Spleen (tissue), 11 donors: ENCODE data around the gene PDCD4. TPM values are rescaled to one million over a fixed set of nuclear protein-coding genes. Genes with fewer than 3 reads are reported as not detected.

Source experiments
- DNase-seq: peaks from one replicate; pipeline ENCODE4 v3.0.0-alpha.2; 2020
- H3K27ac ChIP-seq, 8 donors: fragments of 200-600 bp; sonication (generic) in 7 of 8; 1 replicate in 4 of 8; 2 replicates in 4 of 8; pipeline versions ENCODE4 v1.5.0 to v1.8.0; 2016 to 2021; ENCODE audit warnings: inconsistent platforms in 4 of 8, mild to moderate bottlenecking in 4 of 8, moderate library complexity in 1 of 8
- H3K27me3 ChIP-seq, 7 donors: fragments of 200-600 bp; sonication (generic) in 6 of 7; replicated peaks in 1 of 7; 1 replicate in 4 of 7; 2 replicates in 3 of 7; pipeline versions ENCODE4 v1.5.0 to v1.8.0; 2016 to 2021; ENCODE audit warnings: inconsistent platforms in 3 of 7, mild to moderate bottlenecking in 1 of 7
- H3K36me3 ChIP-seq, 6 donors: fragments of 200-600 bp; sonication (generic) in 5 of 6; 1 replicate in 4 of 6; 2 replicates in 2 of 6; pipeline versions ENCODE4 v1.5.0 to v1.8.0; 2016 to 2021; ENCODE audit warnings: inconsistent platforms in 2 of 6
- H3K4me1 ChIP-seq, 6 donors: fragments of 200-600 bp; sonication (generic) in 5 of 6; 1 replicate in 3 of 6; 2 replicates in 3 of 6; pipeline versions ENCODE4 v1.5.0 to v1.8.0; 2016 to 2021; ENCODE audit warnings: inconsistent platforms in 3 of 6
- H3K4me3 ChIP-seq, 8 donors: fragments of 200-600 bp; sonication (generic) in 7 of 8; 1 replicate in 4 of 8; 2 replicates in 4 of 8; pipeline versions ENCODE4 v1.5.0 to v1.8.0; 2016 to 2021; ENCODE audit warnings: inconsistent platforms in 4 of 8, mild to moderate bottlenecking in 4 of 8, moderate library complexity in 2 of 8
- H3K9me3 ChIP-seq, 8 donors: fragments of 200-600 bp; sonication (generic) in 7 of 8; 1 replicate in 4 of 8; 2 replicates in 4 of 8; pipeline versions ENCODE4 v1.5.0 to v1.8.0; 2016 to 2021; ENCODE audit warnings: inconsistent platforms in 4 of 8
- CTCF ChIP-seq, 11 experiments: fragments of 200-600 bp in 7 of 11; fragments of 450-650 bp in 4 of 11; sonication (generic) in 4 of 11; IDR thresholded peaks in 8 of 11; conservative IDR thresholded peaks in 3 of 11; 1 replicate in 7 of 11; 2 replicates in 4 of 11; pipeline versions ENCODE4 v1.4.0 to v1.8.0; 2016 to 2021; ENCODE audit warnings: antibody characterized with exemption in 11 of 11, inconsistent platforms in 4 of 11, mild to moderate bottlenecking in 1 of 11
- POLR2A ChIP-seq, 3 donors: fragments of 450-650 bp; IDR thresholded peaks; one replicate each; pipeline ENCODE4 v1.5.1; 2017; ENCODE audit warnings: antibody characterized with exemption in 3 of 3, mild to moderate bottlenecking in 1 of 3
- POLR2AphosphoS5 ChIP-seq, 3 donors: sonication (generic); formaldehyde crosslinking; IDR thresholded peaks; one replicate each; pipeline ENCODE4 v1.5.1; 2017; ENCODE audit warnings: antibody characterized with exemption in 3 of 3
- WGBS, 5 donors: extraction: QIAGEN DNeasy Blood & Tissue Kit in 3 of 5; methylation state at CpG; one replicate each; pipeline versions ENCODE4 v1.1.5 to v1.1.7; 2013 to 2018; 5-methylcytosine and 5-hydroxymethylcytosine counted together
- intact Hi-C: fragments of 100-400 bp; cut with DNase I; formaldehyde crosslinking; loops from one replicate; pipeline ENCODE4 v1.15.0; 2023; ENCODE audit warnings: low total_unique reads
- polyA plus RNA-seq, 3 donors: library from polyadenylated mRNA; stranded (reverse); fragments of 200-250 nt; gene quantifications; one replicate each; pipeline ENCODE4 v1.2.1, GENCODE V29; 2013
- total RNA-seq, 7 donors: library from RNA; depleted of rRNA in 3 of 7; stranded (reverse); fragments of >200 nt in 3 of 7; fragmentation: NEBNext Ultra II Directional in 4 of 7; extraction: Animal tissue kit (Norgen Biotek cat#: 25700) in 4 of 7; gene quantifications; one replicate each; pipeline versions ENCODE4 v1.1.0 to v1.2.1, GENCODE V29; 2016 to 2021
- donor health status: healthy with polysubstance abuse.
- donor health status: DM: no; HTN: no; CAD: no; lungs with moderate emphysema.
- donor health status: DM: no; HTN: no; CAD: no.
- donor health status: Bipolar disorder and iron deficiency.
- donor health status: healthy.
- donor health status: DM: no; HTN: no; CAD: no.
- donor health status: DM: yes; HTN: yes; CAD: no.

Gene PDCD4
- total and polyA plus RNA-seq, 10 donors: 121 to 204 (median 161) TPM

DNA sequence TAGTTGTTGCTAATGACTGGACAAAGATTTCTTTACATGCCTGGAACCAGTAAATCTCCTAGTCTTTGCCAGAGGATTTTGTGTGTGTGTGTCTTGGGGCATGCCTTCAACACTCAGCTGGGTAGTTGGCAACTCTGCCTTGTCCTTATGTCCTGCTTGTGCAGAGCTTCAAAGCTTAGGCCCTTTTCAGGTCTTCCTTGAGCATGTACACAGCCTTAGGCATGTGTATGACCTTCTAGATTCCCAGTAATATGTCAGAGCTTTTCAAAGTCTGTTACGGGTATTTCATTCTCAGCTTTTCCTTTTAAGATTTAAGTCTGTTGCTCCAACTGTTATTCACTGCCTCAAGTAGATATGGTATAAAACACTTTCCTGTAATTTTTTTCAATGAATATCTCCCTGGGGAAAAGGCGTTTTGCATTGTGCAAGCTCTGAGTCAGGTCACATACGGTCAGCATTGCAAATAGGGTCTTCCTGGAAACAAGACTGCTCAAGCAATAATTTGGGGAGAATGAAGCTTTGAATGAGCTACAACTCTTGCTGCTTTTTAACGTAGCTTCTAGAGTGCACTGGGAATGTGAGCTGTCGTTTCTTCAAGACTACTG lies 73.2 kb downstream of the PDCD4 start:
- intact Hi-C loops: no loop called here
- WGBS, 5 donors: 46 to 74% (median 55%) methylated on average over 5 of the region's 5 CpGs
- peaks cover 0 to 46% (median 21%) of the 10 kb centered on the region in 6 donors for H3K4me1 ChIP-seq
- H3K4me3 ChIP-seq: no peak overlapping the region
- TF ChIP-seq POLR2AphosphoS5 (IDR thresholded peaks at IDR 0.05) (no peak), CTCF (IDR thresholded peaks at IDR 0.05 in 8 of 11, conservative IDR thresholded peaks at IDR 0.05 in 3 of 11) (no peak)
- H3K36me3 ChIP-seq: peaks cover 0 to 39% (median 8%) of the 10 kb centered on the region in 6 donors
- peaks cover 0 to 13% (median 0%) of the 10 kb centered on the region in 8 donors for H3K9me3 ChIP-seq
- no peak overlapping the region for H3K27ac ChIP-seq
- no peaks in the 10 kb centered on the region for H3K27me3 ChIP-seq
- DNase-seq: no peak

GRCh38 chr10:110946496-110946895 lies 74.8 kb downstream of the PDCD4 start:
- Histone ChIP-seq H3K4me1 (peaks cover 0 to 49% (median 21%) of the 10 kb centered on the region in 6 donors), H3K27ac (no peak overlapping the region), H3K4me3 (no peak overlapping the region), H3K9me3 (peaks cover 0 to 13% (median 0%) of the 10 kb centered on the region in 8 donors), H3K36me3 (peaks cover 0 to 36% (median 3%) of the 10 kb centered on the region in 6 donors), H3K27me3 (no peaks in the 10 kb centered on the region)
- DNase-seq: no peak
- WGBS, 5 donors: 95 to 100% (median 100%) methylated on average over 1 of the region's 1 CpG
- intact Hi-C loops: no loop called here
- TF ChIP-seq POLR2AphosphoS5 (IDR thresholded peaks at IDR 0.05) (no peak), POLR2A (IDR thresholded peaks at IDR 0.05) (no peak), CTCF (IDR thresholded peaks at IDR 0.05 in 8 of 11, conservative IDR thresholded peaks at IDR 0.05 in 3 of 11) (no peak)

DNA sequence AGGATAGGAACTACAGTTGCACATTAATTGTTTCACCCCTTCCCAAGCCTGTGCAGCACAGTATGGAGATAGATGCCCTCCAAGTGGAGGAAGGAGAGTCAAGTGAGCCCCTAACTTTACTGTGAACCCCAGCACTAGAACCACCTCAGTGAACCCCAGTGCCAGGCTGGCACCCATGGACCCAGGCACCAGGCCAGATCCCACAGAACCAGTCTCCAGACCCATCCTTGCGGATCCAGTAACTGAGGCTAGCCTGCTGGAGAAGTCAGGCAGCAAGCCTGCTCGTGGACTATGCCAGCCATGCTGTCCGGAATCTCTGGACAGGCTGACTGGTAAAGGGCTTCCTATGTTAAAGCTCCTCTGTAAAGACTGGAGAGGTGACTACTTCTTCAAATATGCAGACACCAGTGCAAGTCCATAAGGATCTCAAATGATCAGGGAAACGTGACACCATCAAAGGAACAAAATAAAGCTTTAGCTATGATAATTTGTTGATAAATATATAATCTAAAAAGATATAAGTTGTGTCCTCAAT lies 75.4 kb downstream of the PDCD4 start:
- no peak overlapping the region for H3K4me3 ChIP-seq
- no peak overlapping the region for H3K27ac ChIP-seq
- TF ChIP-seq CTCF (IDR thresholded peaks at IDR 0.05 in 8 of 11, conservative IDR thresholded peaks at IDR 0.05 in 3 of 11) (no peak), POLR2A (IDR thresholded peaks at IDR 0.05) (no peak), POLR2AphosphoS5 (IDR thresholded peaks at IDR 0.05) (no peak)
- H3K27me3 ChIP-seq: no peaks in the 10 kb centered on the region
- DNase-seq: no peak
- intact Hi-C loops: no loop called here
- 72 to 95% (median 81%) methylated on average over 2 to 4 of the region's 4 CpGs for WGBS, 5 donors
- peaks cover 0 to 39% (median 3%) of the 10 kb centered on the region in 6 donors for H3K36me3 ChIP-seq
- peaks cover 0 to 49% (median 21%) of the 10 kb centered on the region in 6 donors for H3K4me1 ChIP-seq
- peaks cover 0 to 9% (median 0%) of the 10 kb centered on the region in 8 donors for H3K9me3 ChIP-seq

Other genes with a start within 250 kb of the PDCD4 start
- under 1 TPM in 6 of 7 donors, not detected in 1; 0.07 to 0.72 (median 0.42) TPM for gene RBM20, start 227.6 kb upstream of the PDCD4 start, total RNA-seq
- gene RBM20, start 227.6 kb upstream of the PDCD4 start, polyA plus RNA-seq: under 1 TPM; 0.04 to 0.45 (median 0.09) TPM
- 10 to 100 TPM; 20.7 to 40.0 (median 34.4) TPM for gene BBIP1, start 47.3 kb downstream of the PDCD4 start, total RNA-seq
- gene BBIP1, start 47.3 kb downstream of the PDCD4 start, polyA plus RNA-seq: 10 to 100 TPM; 22.3 to 27.5 (median 22.5) TPM
- gene SHOC2, start 47.7 kb downstream of the PDCD4 start, total RNA-seq: 10 to 100 TPM; 60.6 to 80.4 (median 72.2) TPM
- gene SHOC2, start 47.7 kb downstream of the PDCD4 start, polyA plus RNA-seq: 10 to 100 TPM; 17.6 to 24.5 (median 20.5) TPM
- gene ADRA2A, start 205.1 kb downstream of the PDCD4 start, total RNA-seq: 10 to 100 TPM in 5 of 7 donors, 1 to 10 TPM in 2; 7.1 to 48.1 (median 13.8) TPM
- gene ADRA2A, start 205.1 kb downstream of the PDCD4 start, polyA plus RNA-seq: 1 to 10 TPM in 1 of 3 donors, under 1 TPM in 2; 0.35 to 1.2 (median 0.74) TPM